ENCODE data around the gene ACAD10. TPM values are rescaled to one million over a fixed set of nuclear protein-coding genes. Genes with fewer than 3 reads are reported as not detected.
A peak's percentile ranks its signal among the peaks of the same experiment; 100 is the strongest.
"Not testable (repeated sequence)": the region's sequence is repeated elsewhere in the genome, so short reads cannot be mapped to it uniquely, and the experiment has no call there.

ACAD10 gene
- total RNA-seq, 4 donors from 2014 or later, result 49.0 to 198 (median 54.7) TPM

DNA sequence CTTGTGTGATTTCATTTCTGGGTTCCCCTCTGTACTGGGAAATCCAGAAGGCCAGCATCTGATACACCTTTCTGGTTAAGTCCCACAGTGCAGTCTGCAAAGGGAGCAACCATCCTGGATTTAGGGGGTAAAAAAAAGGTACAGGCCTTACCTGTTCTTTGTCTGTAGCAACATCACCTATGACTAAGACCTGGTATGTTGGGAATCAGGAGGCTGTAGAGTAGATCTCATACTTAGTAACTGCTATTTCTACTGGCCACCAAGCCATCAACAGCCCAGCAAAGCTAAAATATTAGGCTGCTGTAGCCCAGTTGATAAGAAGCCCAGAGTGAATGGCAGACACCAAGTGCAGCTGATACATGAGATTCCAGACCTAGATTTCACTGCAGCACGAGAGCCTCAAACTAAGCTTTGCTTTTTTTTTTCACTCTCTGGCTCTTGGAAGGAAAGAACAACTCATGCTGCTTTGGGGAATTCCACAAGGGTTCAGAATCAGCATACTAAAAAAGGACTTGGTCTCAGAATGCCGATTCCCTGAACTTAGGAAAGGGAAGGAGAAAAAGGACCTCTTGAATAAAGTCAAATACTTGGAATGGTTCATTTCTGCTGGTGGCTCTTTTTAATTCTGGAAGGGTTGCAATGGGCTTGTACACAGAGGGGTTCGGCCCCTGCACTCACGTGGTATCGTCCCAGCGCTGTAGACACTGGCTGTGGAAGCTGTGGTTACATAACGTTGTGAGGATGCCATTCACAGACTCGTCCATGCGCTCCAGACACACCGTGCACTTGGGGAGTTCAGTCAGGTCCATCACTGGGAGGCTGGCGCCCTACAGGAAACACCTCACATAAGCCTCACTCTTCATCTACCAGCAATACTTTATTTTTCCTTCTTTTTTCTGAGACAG, 20.6 kb upstream of the ACAD10 start:
- in situ Hi-C loops (cut with MboI; ENCODE audit: low pct_ligation_motif_present in 1 of 4, low pct_unique_long_range_greater_than_20kb in 1 of 4, low sequenced_read_pairs in 3 of 4), result loop anchor here in 1 of 4 donors (25.0 kb wide), 1 partner anchor 278 kb away; no protein-coding TSS in a partner anchor
- 67 to 75% methylated on average over 4 to 11 of the region's 11 CpGs for WGBS, 2 donors (ENCODE audit: low coverage in 1 of 2)
- no peaks in the 10 kb centered on the region for H3K27me3 ChIP-seq

DNA sequence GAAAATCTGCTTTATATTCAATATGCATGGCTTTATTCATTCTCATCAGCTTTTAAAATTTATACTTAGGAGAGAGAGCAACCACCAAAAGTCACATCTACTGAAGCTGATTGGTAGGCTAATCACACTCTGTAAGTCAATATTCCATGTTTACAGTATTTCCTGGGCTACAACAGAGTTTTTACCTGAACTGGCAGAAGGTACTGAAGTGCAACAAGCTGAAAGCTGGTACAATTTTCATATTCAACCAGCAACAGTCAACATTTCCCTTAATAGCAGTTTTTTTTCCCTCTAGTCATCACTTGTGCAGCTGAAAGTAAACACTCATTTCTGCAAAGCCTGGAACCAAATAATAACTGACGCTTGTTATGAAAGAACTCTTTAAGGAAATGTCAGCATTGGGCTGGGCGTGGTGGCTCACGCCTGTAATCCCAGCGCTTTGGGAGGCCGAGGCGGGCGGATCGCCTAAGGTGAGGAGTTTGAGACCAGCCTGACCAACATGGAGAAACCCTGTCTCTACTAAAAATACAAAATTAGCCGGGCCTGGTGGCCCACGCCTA, 13.0 kb upstream of the ACAD10 start:
- Histone ChIP-seq H3K27me3 (no peaks in the 10 kb centered on the region), H3K36me3 (peaks cover 0 to 59% (median 29%) of the 10 kb centered on the region in 4 donors), H3K4me3 (no peak overlapping the region), H3K27ac (no peak overlapping the region), H3K4me1 (no peaks in the 10 kb centered on the region), H3K9me3 (no peaks in the 10 kb centered on the region)
- no peak for DNase-seq
- intact Hi-C loops (cut with DNase I; ENCODE audit: low total_unique reads) (no loop called here), in situ Hi-C loops (cut with MboI; ENCODE audit: low pct_ligation_motif_present in 1 of 4, low pct_unique_long_range_greater_than_20kb in 1 of 4, low sequenced_read_pairs in 3 of 4) (loop anchor here in 1 of 4 donors (25.0 kb wide), 1 partner anchor 286 kb away; no protein-coding TSS in a partner anchor)
- TF ChIP-seq POLR2A (IDR thresholded peaks at IDR 0.05), result no peak
- TF ChIP-seq, protein P1, sequence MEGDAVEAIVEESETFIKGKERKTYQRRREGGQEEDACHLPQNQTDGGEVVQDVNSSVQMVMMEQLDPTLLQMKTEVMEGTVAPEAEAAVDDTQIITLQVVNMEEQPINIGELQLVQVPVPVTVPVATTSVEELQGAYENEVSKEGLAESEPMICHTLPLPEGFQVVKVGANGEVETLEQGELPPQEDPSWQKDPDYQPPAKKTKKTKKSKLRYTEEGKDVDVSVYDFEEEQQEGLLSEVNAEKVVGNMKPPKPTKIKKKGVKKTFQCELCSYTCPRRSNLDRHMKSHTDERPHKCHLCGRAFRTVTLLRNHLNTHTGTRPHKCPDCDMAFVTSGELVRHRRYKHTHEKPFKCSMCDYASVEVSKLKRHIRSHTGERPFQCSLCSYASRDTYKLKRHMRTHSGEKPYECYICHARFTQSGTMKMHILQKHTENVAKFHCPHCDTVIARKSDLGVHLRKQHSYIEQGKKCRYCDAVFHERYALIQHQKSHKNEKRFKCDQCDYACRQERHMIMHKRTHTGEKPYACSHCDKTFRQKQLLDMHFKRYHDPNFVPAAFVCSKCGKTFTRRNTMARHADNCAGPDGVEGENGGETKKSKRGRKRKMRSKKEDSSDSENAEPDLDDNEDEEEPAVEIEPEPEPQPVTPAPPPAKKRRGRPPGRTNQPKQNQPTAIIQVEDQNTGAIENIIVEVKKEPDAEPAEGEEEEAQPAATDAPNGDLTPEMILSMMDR (IDR thresholded peaks at IDR 0.05), result no peak
- no peak for TF ChIP-seq POLR2AphosphoS5 (IDR thresholded peaks at IDR 0.05)
- TF ChIP-seq EP300 (IDR thresholded peaks at IDR 0.05; ENCODE audit: low read depth), result no peak
- WGBS, 2 donors (ENCODE audit: low coverage in 1 of 2), result 86% methylated on average over 10 of the region's 10 CpGs; no CpG with 5 or more reads in 1 of the 2 donors

More for the DNA sequence above, 20.6 kb upstream of the ACAD10 start:
- H3K9me3 ChIP-seq, result no peaks in the 10 kb centered on the region
- no peak overlapping the region for H3K4me3 ChIP-seq
- no peaks in the 10 kb centered on the region for H3K4me1 ChIP-seq
- TF ChIP-seq EP300 (IDR thresholded peaks at IDR 0.05; ENCODE audit: low read depth) (no peak), POLR2A (IDR thresholded peaks at IDR 0.05) (no peak), POLR2AphosphoS5 (IDR thresholded peaks at IDR 0.05) (no peak)
- TF ChIP-seq, protein P1 (IDR thresholded peaks at IDR 0.05), result no peak
- intact Hi-C loops (cut with DNase I; ENCODE audit: low total_unique reads), result no loop called here
- no peak overlapping the region for H3K27ac ChIP-seq
- peaks cover 0 to 66% (median 24%) of the 10 kb centered on the region in 4 donors for H3K36me3 ChIP-seq
- no peak for DNase-seq

DNA sequence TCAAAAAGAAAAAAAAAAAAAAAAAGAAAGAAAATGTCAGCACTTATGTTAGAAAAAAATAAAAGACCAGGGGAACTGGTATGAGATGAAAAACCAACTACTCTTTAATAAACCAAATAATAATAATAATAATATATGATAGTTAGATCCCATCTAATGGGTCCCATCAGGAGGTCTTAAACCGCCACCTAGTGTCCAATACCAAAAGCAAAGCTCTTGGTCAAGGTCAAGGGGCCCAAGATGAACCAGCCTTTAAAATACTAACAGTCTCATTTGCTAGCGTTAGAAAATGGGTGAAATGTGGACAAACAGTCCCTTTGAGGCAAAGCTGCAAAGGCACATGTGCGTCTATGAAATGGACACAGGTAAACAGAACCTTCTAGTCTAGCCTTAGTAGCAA, 12.3 kb upstream of the ACAD10 start:
- Histone ChIP-seq H3K27me3 (no peaks in the 10 kb centered on the region), H3K9me3 (no peaks in the 10 kb centered on the region), H3K4me3 (no peak overlapping the region), H3K4me1 (no peaks in the 10 kb centered on the region), H3K36me3 (peaks cover 0 to 63% (median 31%) of the 10 kb centered on the region in 4 donors), H3K27ac (peak overlapping the region in 1 of 4 donors; percentile 30)
- intact Hi-C loops (cut with DNase I; ENCODE audit: low total_unique reads) (no loop called here), in situ Hi-C loops (cut with MboI; ENCODE audit: low pct_ligation_motif_present in 1 of 4, low pct_unique_long_range_greater_than_20kb in 1 of 4, low sequenced_read_pairs in 3 of 4) (loop anchor here in 1 of 4 donors (25.0 kb wide), 1 partner anchor 286 kb away; no protein-coding TSS in a partner anchor)
- WGBS, 2 donors (ENCODE audit: low coverage in 1 of 2), result 84 to 90% methylated on average over 2 to 3 of the region's 3 CpGs
- DNase-seq, result no peak
- TF ChIP-seq POLR2AphosphoS5 (IDR thresholded peaks at IDR 0.05) (no peak), POLR2A (IDR thresholded peaks at IDR 0.05) (no peak), EP300 (IDR thresholded peaks at IDR 0.05; ENCODE audit: low read depth) (no peak)
- TF ChIP-seq, protein P1 (IDR thresholded peaks at IDR 0.05), result peak in 4 of 5 experiments; percentile 9 to 28 (median 16)

DNA sequence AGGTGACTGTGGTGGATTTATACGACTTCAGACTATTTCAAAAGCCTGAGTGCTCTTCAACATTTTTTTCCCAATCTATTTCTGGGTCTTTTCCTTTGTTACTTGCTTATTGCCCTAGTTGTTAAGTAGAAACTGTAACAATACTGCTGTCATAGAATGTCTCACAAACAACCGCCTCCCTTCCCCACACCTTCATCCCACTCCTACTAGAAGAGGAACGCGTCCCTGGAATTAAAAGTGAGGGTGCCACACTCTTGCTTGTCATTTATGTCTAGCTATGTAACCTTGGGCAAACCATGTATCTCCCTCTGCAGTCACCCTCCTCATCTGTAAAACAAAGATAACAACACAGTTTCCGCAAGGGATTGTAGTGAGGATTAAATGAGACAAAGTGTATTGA, 8.7 kb upstream of the ACAD10 start:
- Histone ChIP-seq H3K36me3 (peaks cover 0 to 62% (median 28%) of the 10 kb centered on the region in 4 donors), H3K9me3 (no peaks in the 10 kb centered on the region), H3K27ac (no peak overlapping the region), H3K4me1 (no peaks in the 10 kb centered on the region), H3K4me3 (no peak overlapping the region), H3K27me3 (no peaks in the 10 kb centered on the region)
- in situ Hi-C loops (cut with MboI; ENCODE audit: low pct_ligation_motif_present in 1 of 4, low pct_unique_long_range_greater_than_20kb in 1 of 4, low sequenced_read_pairs in 3 of 4), result no loop called here
- WGBS, 2 donors (ENCODE audit: low coverage in 1 of 2), result 93 to 94% methylated on average over 3 to 5 of the region's 5 CpGs
- intact Hi-C loops (cut with DNase I; ENCODE audit: low total_unique reads), result no loop called here
- DNase-seq, result no peak
- TF ChIP-seq POLR2AphosphoS5 (IDR thresholded peaks at IDR 0.05) (no peak), POLR2A (IDR thresholded peaks at IDR 0.05) (no peak)

DNA sequence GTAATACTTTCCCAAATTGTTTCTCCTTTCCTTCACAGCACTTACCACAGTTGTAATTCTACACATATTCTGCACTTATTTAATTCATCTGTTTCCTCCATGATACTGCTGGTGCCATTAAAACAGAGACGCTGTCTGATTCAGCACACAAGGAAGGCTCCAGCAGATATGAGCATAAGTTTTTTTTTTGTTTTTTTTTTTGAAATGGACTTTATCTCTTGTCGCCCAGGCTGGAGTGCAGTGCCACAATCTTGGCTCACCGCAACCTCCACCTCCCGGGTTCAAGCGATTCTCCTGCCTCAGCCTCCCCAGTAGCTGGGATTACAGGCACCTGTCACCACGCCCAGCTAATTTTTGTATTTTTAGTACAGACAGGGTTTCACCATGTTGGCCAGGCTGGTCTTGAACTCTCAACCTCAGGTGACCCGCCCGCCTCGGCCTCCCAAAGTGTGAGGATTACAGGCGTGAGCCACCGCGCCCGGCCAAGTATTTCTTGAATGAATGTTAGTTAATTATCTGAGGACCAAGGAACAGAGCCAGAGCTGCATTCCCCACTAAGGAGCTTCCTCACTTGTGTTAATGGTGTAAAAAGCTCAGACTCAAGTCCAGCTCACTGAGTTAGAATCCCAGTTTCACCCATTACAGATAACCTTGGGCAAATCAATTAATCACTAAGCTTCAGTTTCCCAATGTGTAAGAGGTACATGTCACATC, 1.2 kb upstream of the ACAD10 start:
- H3K4me3 ChIP-seq, result peak overlapping the region; percentile 59 to 99 (median 95)
- in situ Hi-C loops (cut with MboI; ENCODE audit: low pct_ligation_motif_present in 1 of 4, low pct_unique_long_range_greater_than_20kb in 1 of 4, low sequenced_read_pairs in 3 of 4); H3K27me3 ChIP-seq; DNase-seq; intact Hi-C loops (cut with DNase I; ENCODE audit: low total_unique reads); H3K9me3 ChIP-seq: not testable (repeated sequence)
- peaks cover 0 to 22% (median 8%) of the 10 kb centered on the region in 4 donors for H3K36me3 ChIP-seq
- peaks cover 19 to 26% (median 20%) of the 10 kb centered on the region in 4 donors for H3K4me1 ChIP-seq
- peak overlapping the region; percentile 91 to 93 (median 92) for H3K27ac ChIP-seq
- 62 to 64% methylated on average over 2 to 13 of the region's 13 CpGs for WGBS, 2 donors (ENCODE audit: low coverage in 1 of 2)
